HG03103 (cell line): ENCODE results near the gene ARAP2.

Experiments used
- ATAC-seq: cut with Tn5 transposase; IDR thresholded peaks from one replicate; pipeline ENCODE4 v1.9.1; 2021; ENCODE audit warnings: low read depth; ENCODE audit not compliant: unreplicated experiment

ARAP2 gene

GRCh38 chr4:36224972-36225903, 19.1 kb downstream of the ARAP2 start:
- ATAC-seq = no peak

DNA sequence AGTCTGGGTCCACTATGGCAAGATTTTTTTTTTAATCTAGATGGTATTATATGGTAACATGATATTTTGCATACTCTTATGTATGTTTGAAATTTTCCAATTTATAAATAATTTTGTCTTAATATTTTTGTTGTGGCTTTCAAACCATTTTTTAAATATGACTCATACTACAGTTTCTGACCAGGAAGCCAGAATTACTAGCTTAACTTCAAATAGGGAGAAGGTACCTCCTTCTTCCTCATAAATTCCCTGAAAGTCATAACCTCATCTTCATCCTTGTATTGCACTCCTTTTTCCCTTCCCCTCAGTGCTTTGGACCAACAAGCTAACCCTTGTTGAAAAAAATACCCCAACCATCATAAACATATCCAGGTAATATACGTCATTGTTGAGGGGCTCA, 21.6 kb downstream of the ARAP2 start:
- ATAC-seq = no peak

GRCh38 chr4:36220776-36221175, 23.5 kb downstream of the ARAP2 start:
- no peak for ATAC-seq

DNA sequence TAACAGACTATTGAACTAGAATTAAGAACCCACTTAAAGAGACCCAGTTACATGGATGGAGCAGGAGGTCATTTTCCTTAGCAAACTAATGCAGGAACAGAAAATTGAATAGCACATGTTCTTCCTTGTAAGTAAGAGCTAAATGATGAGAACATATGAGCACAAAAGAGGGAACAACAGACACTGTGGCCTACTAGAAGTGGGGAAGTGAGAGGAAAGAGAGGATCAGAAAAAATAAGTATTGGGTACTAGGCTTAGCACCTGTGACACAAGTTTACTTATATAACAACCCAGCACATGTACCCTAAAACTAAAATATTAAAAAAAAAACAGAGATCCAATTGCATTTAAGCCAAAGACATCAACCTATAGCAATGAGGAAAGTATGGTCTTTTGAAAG, 26.2 kb downstream of the ARAP2 start:
- peak; percentile 50 for ATAC-seq

GRCh38 chr4:36215627-36216026, 28.7 kb downstream of the ARAP2 start:
- ATAC-seq = no peak

GRCh38 chr4:36214735-36215485, 29.4 kb downstream of the ARAP2 start:
- no peak for ATAC-seq

DNA sequence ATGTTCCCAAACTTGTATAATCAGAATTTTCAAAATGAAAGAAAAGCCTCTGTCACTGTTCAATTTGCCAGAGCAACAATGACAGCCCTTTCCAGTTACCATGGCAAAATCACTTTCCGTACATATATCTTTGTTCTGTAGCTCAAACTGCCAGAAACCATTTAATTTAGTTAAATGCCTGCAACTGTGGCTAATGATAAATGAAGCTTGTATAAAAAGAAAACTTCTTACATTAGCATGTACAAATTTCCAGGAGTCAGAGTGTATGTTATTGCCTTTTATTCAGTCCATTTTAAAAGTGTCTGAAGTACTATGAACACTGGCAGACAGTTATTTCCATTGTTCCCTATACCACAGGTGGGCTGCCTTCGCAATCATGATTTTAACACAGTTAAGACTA, 30.3 kb downstream of the ARAP2 start:
- no peak for ATAC-seq

GRCh38 chr4:36211084-36211483, 33.2 kb downstream of the ARAP2 start:
- no peak for ATAC-seq

- ATAC-seq = no peak
These were observed 34.2 kb downstream of the ARAP2 start for GRCh38 chr4:36209941-36210649.

DNA sequence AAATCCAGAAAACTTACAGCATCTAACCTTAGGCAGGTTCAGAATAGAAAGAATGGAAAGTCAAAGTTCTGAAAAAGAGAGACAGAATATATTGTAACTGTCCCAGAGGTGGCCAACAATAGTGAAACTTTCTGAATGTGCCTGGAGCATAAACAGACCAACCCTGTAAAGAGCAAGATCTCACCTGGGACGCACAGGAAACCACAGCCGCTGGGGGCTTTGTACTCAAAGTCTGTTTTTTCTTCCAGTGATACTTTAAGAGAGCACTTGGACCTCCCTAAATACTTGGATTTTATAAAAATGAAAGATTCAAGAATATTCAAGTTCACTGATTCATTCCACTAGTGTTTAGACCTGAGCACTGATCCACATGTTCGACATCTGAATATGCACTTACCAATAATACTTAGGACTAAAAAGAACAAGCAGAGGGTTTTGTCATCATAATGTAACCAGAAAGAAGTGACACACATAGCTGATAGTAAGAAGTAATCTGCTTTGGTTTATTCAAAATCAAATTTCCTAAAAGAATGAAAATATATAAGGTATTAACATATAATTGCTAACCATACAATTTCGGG, 35.3 kb downstream of the ARAP2 start:
- peak; percentile 88 for ATAC-seq

GRCh38 chr4:36207831-36208520, 36.3 kb downstream of the ARAP2 start:
- ATAC-seq = no peak

- ATAC-seq = no peak
These were observed 36.9 kb downstream of the ARAP2 start for GRCh38 chr4:36207367-36207766.

- no peak for ATAC-seq
These were observed 37.6 kb downstream of the ARAP2 start for GRCh38 chr4:36206603-36207311.

GRCh38 chr4:36206012-36206411, 38.3 kb downstream of the ARAP2 start:
- no peak for ATAC-seq

GRCh38 chr4:36198861-36199260, 45.5 kb downstream of the ARAP2 start:
- no peak for ATAC-seq

DNA sequence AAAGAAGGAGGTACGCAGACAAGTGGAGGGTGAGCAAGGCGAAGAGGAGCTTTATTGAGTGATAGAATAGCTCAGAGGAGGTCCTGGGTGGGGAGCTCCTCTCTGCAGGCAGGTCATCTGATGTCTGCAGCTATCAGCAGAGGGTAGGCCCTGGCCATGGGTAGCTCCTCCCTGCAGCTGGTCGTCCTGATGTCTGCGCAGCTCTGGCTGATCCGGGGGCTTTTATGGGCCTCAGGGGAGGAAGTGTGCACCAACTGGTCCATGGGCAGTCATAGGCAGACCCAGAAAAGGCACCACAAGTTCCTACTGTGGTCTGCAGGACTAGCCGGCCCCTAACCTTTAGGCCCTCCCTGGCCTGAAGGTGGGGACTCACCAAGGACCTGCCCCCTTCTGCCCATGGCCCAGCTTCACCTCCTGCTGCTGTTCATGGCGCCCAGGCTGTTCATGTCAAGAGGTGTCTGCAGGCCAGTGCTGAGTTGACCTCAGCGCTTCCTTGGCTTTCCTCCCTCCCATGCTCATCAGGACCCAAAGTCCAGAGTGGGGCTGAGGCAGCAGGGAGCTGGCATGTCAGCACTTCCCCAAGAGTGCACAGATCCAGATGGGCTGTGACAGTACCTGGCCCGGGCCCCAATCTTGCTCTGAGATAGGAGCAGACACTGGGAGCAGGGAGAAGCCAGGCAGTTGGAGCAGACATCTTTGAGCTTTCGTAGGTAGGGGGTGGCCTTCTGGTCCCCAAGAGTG, 46.1 kb downstream of the ARAP2 start:
- ATAC-seq = no peak

DNA sequence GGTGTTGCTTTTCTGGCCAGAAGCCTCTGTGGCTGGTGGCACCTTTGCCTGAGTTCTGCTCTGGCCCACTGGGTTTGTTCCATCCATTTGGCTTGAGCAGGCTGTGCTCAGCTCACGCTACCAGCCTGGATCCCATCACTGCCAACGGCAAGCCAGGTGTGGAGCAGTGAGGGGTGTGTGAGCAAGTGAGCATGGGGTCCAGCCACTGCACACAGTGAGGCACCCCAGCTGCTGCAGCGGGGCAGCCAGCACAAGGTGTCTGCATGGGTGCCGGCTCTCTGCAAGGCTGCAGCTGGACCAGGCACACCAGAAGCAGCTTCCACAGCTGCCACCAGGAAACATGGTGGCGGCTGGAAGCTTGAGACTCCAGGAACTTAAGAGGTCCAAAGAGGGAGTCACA, 46.8 kb downstream of the ARAP2 start:
- ATAC-seq = no peak

GRCh38 chr4:36196145-36196913, 48.0 kb downstream of the ARAP2 start:
- no peak for ATAC-seq
